Activated gamma-delta T cell (primary cell): ENCODE measurements around the gene IL1RAPL2.
"Not testable (repeated sequence)": the region's sequence is repeated elsewhere in the genome, so short reads cannot be mapped to it uniquely, and the experiment has no call there.

Source experiments
- DNase-seq: peaks from one replicate; lab custom pipeline; 2025; lab: John Stamatoyannopoulos, UW
- total RNA-seq, 2 donors: gene quantifications; one replicate each; lab custom pipeline; 2026; lab: John Stamatoyannopoulos, UW

Gene IL1RAPL2
- 0 reads per million in 2 donors for total RNA-seq

DNA sequence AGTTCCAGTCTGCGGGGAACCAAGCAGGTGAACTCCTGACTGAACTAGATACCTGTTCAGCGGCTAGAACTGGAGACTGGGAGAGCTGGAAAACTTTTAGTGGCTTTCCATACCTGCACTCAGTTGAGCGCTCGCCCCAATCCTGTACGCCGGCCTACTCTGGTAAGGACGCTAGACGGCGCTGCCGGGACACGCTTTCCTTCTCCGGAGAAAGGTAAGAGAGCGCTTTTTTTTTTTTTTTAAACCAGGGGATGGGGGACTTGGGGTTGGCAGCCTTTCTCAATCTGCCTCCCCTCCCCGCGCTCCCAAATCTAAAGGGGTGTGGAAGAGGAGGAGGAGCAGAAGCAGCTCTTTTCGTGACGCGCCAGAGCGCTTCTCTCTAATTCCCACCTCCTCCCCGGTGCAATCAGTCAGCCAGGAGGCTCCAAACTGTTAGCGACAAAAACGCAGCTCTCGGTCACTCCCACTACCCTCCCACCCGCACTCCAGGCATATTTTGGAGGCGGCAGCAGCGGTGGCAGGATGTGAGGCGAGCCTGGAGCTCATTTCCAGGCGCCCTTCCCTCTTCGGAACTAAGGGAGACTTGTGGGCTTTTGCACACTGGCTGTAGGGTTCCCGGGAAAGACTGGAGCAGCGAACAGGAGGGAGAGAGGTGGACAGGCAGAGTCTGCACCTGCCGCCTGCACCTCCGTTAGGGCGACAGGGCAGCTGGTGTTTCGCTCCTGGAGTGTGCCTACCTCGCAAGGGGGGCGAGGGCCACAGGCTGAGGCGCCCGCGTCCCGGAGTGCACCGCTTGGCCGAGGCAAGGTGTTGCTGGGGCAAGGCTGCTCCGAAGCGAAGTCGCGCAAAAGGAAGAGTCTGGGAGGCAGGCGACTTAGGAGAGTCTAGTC lies at the start of gene IL1RAPL2:
IL1RAPL2 (plus strand) TSS at position 409 of the 890 bp plus-strand sequence.
- DNase-seq: no peak

DNA sequence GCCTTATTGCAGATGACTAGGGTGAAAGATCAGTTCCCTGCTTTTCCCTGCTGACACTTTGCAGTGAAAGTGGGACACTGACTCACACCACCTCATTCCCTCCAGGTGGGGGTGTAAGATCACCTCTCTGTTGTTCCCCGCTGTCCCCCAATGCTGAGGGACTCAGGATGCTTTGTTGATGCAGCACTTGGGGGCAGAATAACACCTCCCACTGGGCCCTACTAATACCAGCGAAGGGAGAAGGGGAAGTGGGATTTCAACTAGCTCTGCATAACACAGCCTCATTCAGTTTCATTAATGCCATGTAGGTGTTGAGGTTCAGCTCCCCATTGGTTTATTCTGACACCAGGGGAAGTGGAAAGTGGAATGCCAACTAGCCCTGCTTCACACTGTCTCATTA lies 43.6 kb upstream of the IL1RAPL2 start:
- DNase-seq: no peak

DNA sequence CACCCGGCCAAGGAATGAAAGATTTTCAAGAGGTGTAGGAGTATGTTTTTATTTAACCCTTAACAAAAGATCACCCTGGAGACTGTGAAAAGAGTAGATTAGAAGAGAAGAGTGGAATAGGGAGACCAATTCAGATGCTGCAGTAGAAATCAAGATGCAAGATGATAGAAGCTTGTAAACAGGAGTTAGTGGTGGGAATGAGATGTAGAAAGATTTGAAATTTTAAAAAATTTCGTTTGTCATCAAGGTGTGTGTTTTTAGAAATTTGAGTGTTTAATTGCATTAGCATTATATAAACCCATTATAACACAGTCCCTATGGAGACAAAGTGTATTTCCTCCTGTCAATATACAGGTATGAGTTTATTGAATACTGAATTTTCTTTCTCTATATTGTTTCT lies 42.1 kb upstream of the IL1RAPL2 start:
- no peak for DNase-seq

DNA sequence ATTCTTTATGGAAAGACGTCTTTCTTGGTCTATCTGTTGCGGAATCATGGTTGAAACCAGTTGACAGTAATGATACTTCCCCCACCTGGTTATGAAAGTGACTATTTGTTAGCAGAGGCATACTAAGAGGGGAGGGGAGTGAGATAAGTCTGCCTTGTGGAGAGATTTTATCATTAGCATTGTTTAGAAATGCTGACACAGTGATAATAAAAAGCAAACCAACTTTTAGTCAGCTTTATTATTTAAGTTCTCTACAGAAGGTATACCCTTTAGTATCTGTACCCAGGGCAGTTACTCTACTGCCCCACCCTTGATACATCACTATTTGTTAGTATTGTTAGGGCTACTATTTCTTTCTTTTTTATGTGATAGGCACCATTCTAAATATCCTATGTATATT lies 26.9 kb upstream of the IL1RAPL2 start:
- DNase-seq: no peak

DNA sequence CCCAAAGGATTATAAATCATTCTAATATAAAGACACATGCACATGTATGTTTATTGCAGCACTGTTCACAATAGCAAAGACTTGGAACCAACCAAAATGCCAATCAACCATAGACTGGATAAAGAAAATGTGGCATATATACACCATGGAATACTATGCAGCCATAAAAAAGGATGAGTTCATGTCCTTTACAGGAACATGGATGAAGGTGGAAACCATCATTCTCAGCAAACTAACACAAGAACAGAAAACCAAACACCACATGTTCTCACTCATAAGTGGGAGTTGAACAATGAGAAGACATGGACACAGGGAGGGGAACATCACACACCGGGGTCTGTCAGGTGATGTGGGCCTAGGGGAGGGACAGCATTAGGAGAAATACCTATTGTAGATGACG lies 23.6 kb upstream of the IL1RAPL2 start:
- DNase-seq: not testable (repeated sequence)

- DNase-seq: no peak
Observed at GRCh38 chrX:104564335-104564734, 1.7 kb upstream of the IL1RAPL2 start.

- DNase-seq: no peak
Observed at GRCh38 chrX:104564921-104565703, 887 bp upstream of the IL1RAPL2 start.

DNA sequence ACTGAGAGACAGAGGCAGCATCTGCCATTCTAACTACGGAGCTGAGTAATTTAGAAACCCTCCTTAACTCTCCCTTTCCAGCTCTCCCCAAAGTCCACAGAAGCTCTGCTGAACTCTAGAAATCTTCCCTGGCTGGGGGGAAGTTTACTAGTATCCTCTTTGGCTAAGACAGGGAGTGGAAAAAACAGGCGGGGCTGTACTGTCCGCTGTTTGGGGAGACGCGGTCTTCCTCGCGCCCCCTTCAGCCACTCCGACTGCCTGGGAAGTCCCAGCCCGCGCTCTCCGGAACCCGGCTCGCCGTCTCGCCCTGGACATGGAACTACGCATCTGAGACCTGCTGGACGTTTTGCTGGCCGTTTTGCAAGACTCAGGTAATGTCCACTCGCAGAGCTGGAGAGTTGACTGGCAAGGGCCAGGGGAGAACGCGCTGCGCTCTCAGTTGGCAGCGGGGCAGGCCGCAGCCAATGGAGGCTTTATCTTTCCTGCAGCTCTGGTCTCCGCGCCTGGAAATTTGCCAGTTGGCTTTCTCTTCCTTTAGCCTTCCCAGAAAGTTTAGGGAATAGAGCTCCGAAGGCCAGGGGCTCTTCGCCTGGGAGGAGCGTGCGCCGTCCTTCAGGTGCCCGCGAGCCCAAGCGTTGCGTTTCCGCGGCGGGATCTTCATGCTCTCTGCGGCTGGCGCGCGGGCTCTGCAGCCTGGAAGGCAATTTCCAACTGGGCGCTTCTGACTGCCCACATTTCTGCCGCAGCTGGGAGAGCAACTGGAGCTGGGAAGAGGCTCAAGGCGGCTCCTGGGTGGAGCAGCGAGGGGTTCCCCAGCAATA lies 892 bp downstream of the IL1RAPL2 start:
- DNase-seq: no peak

DNA sequence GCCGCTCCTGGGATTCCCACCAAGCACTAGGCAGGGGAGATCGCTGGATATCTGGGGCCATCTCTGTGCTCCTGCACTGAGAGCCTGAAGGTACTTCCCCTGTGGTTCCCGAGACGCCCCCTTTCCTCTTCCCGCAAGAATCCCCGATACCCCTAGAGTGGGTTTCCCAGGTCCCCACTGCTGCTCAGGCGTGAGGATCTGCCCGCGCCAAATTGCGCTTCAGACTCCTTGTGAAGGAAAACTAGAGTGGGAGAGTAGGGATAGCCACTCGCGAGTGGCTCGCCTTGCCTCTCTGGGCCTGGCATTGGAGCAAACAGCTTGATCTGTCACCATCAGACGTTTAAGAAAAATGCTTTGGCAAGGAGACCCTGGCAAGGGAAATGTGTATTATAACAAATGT lies 1.5 kb downstream of the IL1RAPL2 start:
- no peak for DNase-seq

DNA sequence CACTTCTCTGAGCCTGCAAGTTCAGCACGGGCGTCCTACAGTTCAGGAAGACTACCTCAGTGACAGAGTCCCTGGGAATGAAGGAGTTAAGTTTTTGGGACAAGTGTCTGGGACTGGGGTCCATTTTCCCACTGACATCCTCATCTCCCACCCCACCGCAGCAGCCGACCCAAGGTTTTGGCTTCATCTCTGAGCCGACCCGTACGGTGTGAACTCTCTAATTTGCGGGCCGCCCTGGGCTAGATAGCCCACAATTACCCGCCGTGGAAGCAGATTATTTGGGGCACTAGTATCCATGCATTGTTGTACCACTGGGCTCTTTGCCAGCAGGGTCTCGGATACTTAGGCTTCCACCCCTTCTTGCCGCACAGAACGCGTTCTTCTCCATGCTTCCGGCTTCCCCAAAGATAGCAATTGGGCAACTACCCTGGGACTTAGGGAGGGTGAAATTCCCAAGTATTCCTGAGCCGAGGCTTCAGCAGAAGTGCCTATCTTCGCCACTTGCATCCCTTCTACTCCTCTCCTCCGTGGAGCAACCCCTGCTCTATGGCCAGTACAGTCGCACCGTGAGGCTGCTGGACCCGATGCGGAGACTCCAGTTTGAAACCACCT lies 2.4 kb downstream of the IL1RAPL2 start:
- DNase-seq: no peak

- no peak for DNase-seq
Observed at GRCh38 chrX:104618106-104618895, 52.3 kb downstream of the IL1RAPL2 start.

GRCh38 chrX:104621781-104622180 lies 55.8 kb downstream of the IL1RAPL2 start:
- DNase-seq: no peak

DNA sequence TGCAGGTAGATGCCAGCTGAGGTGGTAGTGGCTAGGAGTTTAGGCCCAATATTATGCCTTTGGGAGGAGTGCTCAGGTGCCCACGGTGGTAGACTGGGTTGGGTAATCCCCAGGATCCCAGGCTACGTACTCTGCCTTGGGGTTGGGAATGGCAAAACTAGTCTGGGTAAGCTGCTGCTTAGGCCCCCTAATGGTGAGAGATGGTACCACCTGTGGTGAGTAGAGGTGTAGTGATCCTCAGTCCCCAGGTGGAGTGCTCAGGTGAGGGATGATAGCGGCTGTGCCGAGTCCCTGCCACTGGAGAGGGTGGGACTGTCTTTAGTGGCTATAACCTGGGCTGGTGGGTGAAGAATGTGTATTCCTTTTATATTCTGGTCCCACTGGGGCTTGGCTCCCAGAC lies 75.2 kb downstream of the IL1RAPL2 start:
- no peak for DNase-seq

GRCh38 chrX:104647084-104647483 lies 81.1 kb downstream of the IL1RAPL2 start:
- DNase-seq: no peak

DNA sequence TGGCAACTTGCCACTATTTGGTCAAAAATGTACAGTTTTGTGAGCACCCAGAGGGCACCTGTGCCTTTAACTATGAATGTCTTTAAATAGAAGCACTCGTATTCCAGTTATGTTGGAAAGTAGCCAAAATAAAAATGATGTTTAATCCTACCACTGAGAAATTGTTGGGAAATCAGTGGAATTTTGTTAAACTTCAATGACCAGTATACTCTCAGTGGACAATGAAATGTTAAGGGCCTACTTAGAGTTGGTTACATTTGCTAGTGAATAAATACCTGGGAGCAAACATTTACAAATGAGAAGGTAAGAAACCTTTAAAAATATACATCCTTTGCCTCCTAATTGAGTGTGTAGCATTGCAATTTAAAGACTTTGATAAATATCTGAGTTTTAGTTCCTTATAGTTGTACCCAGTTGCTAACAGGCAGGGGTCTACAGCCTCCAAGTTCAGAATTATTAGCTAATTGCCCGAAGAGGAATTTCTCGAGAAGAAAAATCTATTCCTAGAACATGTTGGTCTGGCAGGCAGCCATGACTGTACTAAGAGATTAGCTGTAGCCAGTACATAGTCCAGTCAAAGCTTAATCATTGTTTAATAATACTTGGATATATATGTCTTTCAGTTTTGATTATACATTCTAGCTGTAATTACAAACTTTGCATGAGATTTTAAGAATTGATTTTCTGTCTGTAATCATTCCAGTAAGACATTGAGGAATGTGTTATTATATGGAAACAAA lies 93.2 kb downstream of the IL1RAPL2 start:
- no peak for DNase-seq

DNA sequence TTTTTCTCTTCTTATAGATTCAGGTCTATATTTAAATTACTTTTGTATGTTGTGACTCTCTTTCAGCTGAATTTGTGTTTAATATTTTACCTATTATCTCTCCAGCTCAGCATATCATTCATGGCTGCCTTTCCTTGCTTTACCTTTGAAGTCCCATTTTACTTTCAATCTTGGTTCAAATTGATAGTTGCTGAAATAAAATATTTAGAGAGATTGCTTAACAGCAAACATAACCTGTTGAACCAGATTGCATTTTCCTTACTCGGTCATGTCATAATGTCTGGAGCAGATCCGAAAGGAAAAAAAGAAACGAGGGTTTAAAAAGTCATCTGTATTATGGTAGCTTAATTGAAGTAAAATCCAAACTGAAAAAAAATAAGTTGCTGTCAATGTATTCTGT lies 94.1 kb downstream of the IL1RAPL2 start:
- no peak for DNase-seq

DNA sequence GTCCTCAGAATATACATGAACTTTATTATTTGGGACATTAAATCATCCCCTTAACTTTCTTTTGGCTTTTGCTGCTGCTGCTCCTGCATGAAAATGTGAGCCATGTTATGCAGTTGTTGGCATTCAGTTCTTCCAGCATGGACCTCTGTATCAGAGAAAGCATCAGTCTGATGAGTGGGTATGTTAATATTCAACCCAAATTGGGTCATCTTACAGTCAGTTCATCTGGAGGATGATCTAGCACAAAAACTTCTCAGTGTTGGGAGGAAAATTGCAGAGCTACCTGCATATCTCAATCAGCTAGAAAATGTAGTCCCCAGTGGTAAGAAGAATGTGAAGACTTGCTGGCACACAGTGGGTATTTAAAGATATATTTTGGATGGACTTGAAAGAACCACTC lies 96.7 kb downstream of the IL1RAPL2 start:
- DNase-seq: no peak

GRCh38 chrX:104665691-104666090 lies 99.7 kb downstream of the IL1RAPL2 start:
- no peak for DNase-seq

- DNase-seq: no peak
Observed at GRCh38 chrX:104668550-104668949, 102.6 kb downstream of the IL1RAPL2 start.

GRCh38 chrX:104669063-104669462 lies 103.1 kb downstream of the IL1RAPL2 start:
- no peak for DNase-seq
